SKM-1 (cell line): ENCODE results near the gene CHODL.

Experiments used
- DNase-seq: peaks from one replicate; lab custom pipeline; 2025; ENCODE audit not compliant: unreplicated experiment; lab: John Stamatoyannopoulos, UW

CHODL gene, protein sequence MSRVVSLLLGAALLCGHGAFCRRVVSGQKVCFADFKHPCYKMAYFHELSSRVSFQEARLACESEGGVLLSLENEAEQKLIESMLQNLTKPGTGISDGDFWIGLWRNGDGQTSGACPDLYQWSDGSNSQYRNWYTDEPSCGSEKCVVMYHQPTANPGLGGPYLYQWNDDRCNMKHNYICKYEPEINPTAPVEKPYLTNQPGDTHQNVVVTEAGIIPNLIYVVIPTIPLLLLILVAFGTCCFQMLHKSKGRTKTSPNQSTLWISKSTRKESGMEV

DNA sequence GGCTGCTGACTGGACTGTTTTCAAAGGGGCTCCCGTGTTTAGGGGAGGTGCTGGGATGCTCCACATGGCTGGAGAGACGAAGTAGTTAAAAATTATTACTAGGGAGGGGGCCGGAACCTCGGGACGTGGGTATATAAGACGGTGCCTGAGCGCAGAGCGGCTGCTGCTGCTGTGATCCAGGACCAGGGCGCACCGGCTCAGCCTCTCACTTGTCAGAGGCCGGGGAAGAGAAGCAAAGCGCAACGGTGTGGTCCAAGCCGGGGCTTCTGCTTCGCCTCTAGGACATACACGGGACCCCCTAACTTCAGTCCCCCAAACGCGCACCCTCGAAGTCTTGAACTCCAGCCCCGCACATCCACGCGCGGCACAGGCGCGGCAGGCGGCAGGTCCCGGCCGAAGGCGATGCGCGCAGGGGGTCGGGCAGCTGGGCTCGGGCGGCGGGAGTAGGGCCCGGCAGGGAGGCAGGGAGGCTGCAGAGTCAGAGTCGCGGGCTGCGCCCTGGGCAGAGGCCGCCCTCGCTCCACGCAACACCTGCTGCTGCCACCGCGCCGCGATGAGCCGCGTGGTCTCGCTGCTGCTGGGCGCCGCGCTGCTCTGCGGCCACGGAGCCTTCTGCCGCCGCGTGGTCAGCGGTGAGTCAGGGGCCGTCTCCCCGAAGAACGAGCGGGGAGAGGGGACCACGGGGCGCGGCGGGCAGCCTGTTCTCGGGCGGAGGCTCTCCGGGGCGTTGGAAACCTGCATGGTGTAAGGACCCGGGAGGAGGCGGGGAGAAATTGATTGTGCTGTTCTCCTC lies at the start of gene CHODL:
Gene CHODL (plus strand): TSS at position 163 of the 793 bp plus-strand sequence. CDS start 391 bp downstream, at position 554.
- no peak for DNase-seq

DNA sequence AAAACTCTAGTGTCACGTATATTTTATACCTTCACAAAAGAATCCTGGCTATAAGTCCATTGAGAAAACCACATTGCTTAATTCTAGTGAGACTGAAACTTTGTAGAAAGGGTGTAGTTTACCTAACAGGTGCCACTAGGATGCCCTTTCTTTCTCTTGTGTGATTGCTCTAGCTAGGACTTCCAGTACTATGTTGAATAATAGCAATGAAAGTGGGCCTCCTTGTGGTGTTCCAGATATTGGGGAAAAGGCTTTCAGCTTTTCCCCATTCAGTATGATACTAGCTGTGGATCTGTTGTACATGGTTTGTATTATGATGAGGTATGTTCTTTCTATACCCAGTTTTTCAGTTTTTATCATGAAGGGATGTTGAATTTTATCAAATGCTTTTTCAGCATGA lies 39.7 kb upstream of the CHODL start:
- no peak for DNase-seq

DNA sequence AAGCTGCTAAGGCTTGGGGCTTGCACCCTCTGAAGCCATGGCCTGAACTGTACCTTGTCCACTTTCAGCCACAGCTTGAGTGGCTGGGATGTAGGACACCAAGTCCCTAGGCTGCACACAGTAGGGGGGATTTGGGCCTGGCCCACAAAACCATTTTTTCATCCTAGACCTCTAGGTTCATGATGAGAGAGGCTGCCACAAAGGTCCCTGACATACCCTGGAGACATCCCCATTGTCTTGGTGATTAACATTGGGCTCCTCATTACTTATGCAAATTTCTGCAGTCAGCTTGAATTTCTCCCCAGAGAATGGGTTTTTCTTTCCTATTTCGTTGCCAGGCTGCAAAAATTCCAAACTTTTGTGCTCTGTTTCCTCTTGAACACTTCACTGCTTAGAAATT lies 26.3 kb upstream of the CHODL start:
- no peak for DNase-seq

DNA sequence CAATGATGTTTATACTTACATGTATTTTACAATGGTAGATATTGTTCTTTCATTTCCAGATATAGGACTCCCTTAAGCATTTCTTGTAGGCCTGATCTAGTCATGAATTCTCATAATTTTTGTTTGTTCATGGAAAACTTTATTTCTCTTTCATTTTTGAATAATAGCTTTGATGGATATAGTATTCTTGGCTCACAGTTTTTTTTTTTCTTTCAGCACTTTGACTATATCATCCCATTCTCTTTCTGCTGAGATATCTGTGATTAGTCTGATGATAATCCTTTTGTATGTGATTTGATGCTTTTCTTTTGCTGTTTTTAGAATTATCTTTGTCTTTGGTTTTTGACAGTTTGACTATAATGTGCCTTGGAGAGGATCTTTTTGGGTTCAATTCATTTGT lies 24.1 kb upstream of the CHODL start:
- no peak for DNase-seq

DNA sequence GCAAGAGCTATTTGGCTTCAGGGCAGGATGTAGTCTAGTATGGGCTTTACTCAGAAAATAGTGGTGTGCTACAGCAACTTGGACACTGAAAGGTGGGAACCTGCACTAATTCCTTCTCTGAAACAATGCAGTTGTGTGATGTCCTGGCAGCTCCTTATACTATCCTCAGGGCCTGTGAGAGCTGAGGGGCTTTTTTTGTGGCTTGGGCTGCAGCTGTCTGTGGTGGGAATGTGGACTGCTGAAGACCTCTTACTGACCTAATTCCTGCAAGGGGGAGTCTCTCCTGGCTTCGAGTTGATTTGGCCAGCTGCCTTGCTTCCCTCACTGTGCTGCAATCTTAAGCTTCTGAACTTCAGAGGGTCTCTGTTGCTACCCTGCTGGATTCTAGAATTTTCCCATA lies 22.3 kb upstream of the CHODL start:
- DNase-seq = no peak

DNA sequence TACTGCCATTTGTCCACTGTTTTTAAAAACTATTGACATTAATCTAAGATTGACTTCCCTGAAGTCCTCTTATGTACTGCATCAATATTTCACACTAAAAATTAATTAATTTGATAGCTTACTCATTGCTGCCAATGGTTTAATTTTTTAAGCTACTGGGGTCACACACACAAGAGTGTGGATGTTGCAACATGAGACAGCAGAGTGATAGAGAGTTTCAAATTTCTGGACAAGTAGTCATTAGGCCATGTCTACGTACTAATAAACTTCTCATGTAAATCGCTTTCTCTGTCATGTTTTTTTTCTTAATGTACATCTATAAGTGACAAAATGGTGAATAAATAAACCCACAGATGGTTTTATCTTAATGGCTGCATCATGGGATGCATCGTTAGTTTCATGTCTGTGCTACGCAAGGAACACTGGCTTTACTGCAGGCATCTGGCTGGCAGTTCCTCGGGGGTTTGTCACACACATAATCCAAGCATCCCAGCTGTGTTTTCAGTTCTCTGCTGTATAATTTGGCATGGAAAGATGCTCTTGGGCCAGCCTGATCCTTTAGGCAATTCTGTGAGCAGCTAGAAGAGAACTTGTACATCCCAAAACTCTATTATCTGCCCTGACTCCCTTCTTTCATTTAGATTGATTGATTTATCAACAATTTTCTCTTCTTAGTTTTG lies 16.4 kb upstream of the CHODL start:
- DNase-seq = no peak

DNA sequence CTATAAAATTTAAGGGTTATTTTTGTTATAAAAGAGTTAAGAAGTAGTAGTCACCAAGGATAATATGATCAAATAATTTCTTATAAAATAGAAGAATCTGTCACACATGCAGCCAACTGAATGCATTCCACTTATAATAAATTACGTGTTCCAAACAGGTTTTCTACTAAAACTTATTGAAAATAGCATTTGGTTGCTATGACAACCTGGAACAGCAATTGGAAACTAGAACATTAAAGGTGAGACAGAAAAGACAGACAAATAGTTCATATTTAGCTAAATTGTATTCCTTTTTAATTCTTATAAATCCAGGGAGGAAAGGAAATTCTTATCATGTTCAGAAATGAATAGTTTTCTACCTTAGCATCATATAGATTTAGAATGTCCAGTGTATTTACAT lies 9.1 kb upstream of the CHODL start:
- no peak for DNase-seq

DNA sequence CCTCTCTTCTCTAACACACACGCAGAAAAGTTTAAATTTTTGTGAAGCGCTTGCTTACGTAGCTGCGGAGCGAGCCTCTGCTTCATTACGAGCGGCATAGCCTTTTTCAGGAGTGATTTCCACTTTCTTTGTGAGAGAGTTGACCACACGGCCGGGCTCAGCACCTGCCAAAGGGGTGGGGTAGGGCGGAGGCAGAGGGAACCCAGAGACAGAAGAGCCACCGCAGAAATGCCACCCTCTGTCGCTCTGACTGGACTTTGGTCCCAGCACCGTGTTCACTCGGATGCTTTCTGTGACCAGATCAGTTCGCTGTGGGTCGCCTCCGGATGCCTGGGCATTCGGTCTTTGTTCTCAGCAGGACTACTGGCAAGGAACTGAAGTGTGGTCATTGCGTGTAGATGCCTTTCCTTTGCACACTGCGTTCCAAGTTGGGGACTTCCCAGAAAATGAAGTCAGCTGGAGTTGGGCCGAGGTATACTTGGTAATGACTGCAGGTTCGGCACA lies 883 bp downstream of the CHODL start:
- DNase-seq = no peak

DNA sequence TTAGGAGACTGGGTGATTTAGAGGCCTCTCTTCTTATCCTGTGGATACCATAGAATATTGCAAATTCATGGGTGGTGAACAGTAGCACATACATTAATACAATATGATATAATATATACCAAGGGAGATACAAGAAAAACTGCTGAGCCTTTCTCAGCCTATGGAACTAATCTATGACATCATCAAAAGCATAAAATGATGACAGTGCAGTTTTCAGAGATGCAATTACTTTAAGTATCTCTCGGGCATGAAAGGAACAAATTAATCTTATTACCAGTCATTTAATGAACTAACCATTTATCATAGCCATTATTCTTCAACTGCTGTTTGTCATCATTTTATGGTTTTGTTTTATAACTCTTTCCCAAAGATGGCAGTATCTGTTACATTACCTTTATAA lies 3.5 kb downstream of the CHODL start:
- no peak for DNase-seq

DNA sequence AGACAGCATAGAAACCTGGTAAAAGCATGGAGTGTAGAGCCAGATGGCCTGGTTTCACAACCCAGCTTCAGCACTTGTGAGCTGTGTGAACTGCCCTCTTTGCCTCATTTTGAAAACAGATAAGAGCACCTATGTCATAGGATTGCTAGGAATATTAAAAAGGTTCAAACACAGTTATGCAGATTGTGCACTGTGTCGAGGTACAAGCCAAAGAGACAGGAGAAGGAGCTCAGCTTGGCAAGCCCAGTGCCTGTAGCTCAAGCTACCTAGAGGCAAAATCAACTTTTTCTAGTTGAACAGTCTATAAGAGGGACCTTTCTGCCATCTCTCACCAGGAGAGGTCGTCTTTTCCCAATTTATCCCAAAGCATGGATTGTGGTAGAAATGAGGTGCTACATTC lies 5.0 kb downstream of the CHODL start:
- DNase-seq = no peak

DNA sequence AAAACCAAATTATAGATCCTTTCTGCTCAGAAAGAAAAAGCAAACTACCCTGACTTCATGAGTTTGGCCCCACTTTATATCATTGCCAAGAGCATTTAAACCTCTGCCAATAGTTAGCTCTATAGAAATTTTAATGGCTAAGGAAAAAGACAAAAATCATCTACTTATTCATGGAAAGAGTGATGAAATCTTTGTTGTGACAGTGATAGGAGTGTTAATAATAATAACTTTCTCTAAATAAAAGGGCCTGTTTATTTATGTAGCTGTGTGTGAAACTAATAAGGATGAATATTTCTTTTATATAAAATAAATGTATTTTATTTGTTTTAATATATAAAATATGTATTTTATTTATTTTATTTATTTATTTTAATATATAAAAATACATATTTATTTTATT lies 6.4 kb downstream of the CHODL start:
- no peak for DNase-seq

DNA sequence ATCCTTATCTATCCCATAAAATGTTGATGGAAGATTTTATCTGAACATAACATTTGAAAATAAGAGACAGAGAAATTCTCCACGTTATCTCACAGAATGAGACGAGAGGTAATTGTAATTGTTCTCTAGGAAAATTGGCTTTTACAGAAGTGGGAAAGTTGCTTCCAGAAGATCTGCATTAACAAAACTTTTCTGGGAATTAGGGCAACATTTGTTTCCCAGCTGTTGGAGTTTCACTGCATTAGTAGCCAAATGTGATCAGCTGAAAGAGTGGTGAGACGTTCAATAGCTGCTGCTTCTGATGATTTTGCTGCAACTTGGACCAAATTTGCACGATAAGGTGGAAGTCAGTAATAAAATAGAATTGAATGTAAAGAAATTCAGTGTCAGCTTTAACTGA lies 7.6 kb downstream of the CHODL start:
- no peak for DNase-seq

DNA sequence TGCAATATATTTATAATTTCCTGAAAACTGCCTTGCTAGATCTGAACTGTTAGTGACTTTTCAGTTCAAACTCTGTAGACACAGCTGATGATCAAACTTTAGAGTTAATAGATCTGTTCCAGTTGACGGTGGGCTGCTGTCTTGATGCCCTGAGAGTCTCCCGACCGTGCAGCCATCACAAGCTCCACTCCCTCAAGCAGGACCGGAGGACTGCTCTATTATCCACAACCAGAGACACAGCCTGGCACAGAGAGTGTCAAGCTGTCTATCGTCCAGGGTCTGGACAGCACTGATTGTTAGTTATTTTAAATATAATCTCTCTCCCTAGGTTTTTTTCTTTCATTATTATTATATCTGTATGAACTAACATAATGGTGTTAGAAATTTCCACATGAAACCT lies 8.0 kb downstream of the CHODL start:
- DNase-seq = no peak

DNA sequence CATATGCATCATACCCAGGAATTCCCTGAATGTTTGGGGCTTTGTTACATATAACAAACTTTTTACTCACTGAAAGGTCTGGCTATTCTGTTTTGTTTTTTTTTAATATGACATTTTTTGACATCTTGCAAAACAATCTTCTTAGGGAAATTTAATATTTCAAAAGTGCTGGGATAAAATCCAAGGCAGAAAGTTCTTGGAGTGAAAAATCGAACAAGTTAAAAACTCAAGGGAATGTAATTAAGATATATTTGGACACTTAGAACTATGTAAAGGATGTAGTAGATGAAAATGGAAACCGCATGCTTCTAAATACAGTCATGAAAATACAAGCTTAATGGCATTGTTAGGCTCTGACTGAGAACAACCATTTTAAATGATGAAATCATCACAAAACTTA lies 8.6 kb downstream of the CHODL start:
- no peak for DNase-seq

DNA sequence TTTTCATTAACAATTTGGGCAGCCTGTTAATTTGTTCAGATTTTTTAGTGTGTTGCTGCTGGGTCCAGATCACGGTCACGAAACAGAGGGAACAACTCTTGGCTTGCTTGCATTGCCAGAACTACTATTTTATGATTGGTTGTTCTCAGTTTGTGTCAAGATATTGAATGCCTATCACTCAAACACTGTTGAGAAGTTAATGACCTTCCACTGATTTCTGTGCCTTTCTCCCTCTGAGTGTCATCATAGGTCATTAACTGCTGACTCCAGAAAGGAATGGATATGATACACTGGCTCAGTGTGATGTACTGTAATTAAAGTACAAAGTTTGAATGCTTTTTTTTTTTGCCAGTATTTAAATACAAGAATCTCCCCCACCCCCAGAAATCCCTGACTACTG lies 9.2 kb downstream of the CHODL start:
- no peak for DNase-seq

DNA sequence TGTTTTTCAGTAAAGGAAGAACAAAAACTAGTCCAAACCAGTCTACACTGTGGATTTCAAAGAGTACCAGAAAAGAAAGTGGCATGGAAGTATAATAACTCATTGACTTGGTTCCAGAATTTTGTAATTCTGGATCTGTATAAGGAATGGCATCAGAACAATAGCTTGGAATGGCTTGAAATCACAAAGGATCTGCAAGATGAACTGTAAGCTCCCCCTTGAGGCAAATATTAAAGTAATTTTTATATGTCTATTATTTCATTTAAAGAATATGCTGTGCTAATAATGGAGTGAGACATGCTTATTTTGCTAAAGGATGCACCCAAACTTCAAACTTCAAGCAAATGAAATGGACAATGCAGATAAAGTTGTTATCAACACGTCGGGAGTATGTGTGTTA lies 21.3 kb downstream of the CHODL start:
- no peak for DNase-seq

DNA sequence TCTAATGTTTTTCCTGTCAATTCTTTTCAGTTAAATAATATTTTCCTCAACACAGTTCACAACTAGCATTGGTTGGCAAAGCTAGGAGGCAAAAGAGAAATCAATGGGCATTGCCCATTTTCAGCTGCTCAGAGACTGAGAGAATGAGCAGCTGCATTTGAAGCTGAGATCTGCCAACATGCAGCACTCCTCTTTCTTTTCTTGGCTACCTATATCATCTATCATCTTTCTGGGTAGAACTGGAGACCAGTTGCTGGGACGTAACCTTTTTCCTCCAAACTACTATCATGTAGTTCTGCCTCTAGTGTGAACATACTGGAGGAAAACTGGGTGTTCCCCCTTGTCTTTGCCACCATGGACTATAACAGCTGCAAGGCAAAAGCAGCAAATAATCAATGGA lies 22.9 kb downstream of the CHODL start:
- no peak for DNase-seq

DNA sequence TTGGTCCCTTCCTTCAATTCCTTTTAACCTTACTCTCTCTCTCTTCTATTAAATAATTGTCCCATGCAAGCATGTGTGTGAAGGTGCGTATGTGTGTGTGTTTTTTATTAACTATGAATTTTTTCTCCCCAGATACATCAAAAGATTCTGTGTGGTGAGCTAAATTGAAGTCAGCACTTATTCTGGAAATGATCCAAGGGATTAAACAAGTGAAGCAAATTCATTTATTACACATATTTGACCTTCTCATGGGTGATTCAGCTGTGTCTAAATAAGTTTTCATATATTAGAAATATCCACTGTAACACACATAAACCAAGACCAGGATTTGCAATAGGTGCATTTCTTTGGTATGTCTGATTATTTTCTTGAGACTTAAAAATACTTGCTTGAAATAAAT lies 24.3 kb downstream of the CHODL start:
- DNase-seq = no peak

DNA sequence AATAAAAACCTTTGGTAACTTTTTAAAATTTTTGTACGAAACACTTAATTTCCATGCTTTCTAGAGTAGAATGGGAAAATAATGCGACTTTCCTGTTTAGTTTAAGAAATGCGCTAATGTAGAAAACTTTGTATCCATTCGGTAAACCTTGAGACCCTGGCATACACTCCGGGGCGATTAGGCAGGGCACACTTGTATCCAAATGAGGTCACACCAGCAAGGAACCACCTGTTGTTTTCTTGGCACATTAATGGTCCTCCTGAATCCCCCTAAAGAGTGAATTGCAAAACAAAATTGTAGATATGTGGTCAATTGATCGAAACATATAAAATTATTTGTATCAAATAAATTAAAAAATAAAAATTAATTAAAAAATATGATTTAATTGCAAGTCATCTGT lies 25.2 kb downstream of the CHODL start:
- DNase-seq = no peak

DNA sequence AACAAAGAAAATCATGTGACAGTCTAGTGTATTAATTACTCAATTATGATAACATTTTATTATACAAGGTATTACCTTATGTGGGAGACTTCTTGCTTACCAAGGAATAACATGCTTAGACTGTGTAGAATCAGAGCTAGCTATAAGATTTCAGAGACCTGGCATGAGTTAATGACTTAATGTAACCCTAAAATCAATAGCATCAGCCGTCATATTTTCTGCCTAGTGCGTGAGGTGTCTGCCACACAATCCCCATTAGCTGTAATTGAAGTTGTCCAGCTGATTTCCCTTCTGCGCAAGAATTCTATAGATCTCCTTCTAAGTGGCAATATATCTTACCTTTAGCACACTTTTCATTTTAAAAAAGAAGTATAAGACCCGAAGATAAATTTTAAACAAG lies 28.8 kb downstream of the CHODL start:
- no peak for DNase-seq

DNA sequence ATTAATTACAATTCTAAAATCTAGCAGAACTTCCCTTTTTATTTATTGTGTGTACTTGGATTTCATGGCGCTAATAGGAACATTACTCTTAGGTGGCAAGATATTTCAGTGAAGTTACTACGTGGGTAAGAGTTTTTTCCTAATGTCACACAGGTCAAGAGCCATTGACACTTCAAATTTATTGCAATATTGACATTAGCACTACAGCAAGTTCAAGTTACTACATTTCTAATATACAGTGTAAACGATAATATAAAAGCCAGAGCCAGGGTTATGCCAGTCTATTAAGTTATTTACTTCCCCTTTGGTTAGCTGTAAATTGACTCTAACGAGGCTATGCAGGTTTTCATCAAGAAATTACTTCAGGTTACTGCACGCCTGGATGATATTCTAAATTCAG lies 29.7 kb downstream of the CHODL start:
- DNase-seq = no peak

DNA sequence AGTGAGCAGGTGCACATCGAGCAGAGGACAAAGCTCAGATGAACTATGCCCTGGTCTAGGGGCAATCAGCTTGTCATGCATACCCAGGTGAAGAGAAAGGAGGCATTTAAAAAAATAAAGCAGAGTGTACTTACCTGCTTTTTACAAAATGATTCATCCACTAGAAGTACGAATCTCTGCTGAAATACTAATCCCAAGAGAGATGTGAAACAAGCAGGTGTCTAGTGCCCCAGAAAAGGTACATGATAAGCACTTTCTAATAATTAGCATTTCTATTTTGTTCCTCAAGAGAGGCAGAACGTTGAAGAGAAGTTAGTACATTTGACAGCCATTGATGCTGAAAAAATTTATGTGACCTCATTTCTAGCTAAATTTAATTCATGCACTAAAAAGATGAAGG lies 31.1 kb downstream of the CHODL start:
- DNase-seq = no peak
